Cardiac muscle cell (in vitro differentiated cells and primary cell): ENCODE results near the gene FAM9C. TPM values are rescaled to one million over a fixed set of nuclear protein-coding genes. Genes with fewer than 3 reads are reported as not detected.

Experiments used
- DNase-seq, 2 donors: peaks; one replicate each; pipeline versions ENCODE4 v3.0.0 to v3.0.0-alpha.2; 2010 to 2017; ENCODE audit warnings: low read depth in 1 of 2, low spot score in 1 of 2
- H3K27ac ChIP-seq: fragments of 200-600 bp; sonication (generic); 2 replicates; pipeline ENCODE4 v1.5.1; 2016
- H3K27me3 ChIP-seq: fragments of 200-600 bp; sonication (generic); 2 replicates; pipeline ENCODE4 v1.6.0; 2016; ENCODE audit warnings: control low read depth
- H3K36me3 ChIP-seq: fragments of 200-600 bp; sonication (generic); 2 replicates; pipeline ENCODE4 v1.5.1; 2016; ENCODE audit warnings: control low read depth
- H3K4me1 ChIP-seq: fragments of 200-600 bp; sonication (generic); 2 replicates; pipeline ENCODE4 v1.8.1; 2017; ENCODE audit warnings: low read depth, mild to moderate bottlenecking, mixed run types
- H3K4me3 ChIP-seq: fragments of 200-600 bp; sonication (generic); 2 replicates; pipeline ENCODE4 v1.5.1; 2016; ENCODE audit warnings: mild to moderate bottlenecking
- H3K9me3 ChIP-seq: fragments of 200-600 bp; sonication (generic); 2 replicates; pipeline ENCODE4 v1.5.1; 2017; ENCODE audit warnings: low read depth, mild to moderate bottlenecking, control low read depth
- CTCF ChIP-seq: IDR thresholded peaks from 2 replicates; pipeline ENCODE4 v1.5.1; 2012; ENCODE audit warnings: low read depth, mild to moderate bottlenecking, low read length
- polyA plus RNA-seq: library from polyadenylated mRNA; unstranded; fragments of >200 nt; fragmentation: Nextera tagmentation; extraction: Ambion mirVana; gene quantifications from 2 replicates; pipeline ENCODE4 v1.2.1, GENCODE V29; 2016
- total RNA-seq: library from RNA; depleted of rRNA; stranded (reverse); fragments of >200 nt; gene quantifications from 2 replicates; pipeline ENCODE4 v1.2.3, GENCODE V29; 2016

Gene FAM9C
- total and polyA plus RNA-seq, 2 experiments from 2014 or later, result not detected

- Histone ChIP-seq H3K9me3 (no peaks in the 10 kb centered on the region), H3K4me1 (no peaks in the 10 kb centered on the region), H3K36me3 (no peaks in the 10 kb centered on the region), H3K27me3 (no peaks in the 10 kb centered on the region), H3K4me3 (no peak overlapping the region), H3K27ac (no peak overlapping the region)
- DNase-seq, result no peak
- no peak for TF ChIP-seq CTCF
These were observed 5.7 kb upstream of the FAM9C start for GRCh38 chrX:13050151-13050550.

- Histone ChIP-seq H3K4me1 (no peaks in the 10 kb centered on the region), H3K36me3 (no peaks in the 10 kb centered on the region), H3K27ac (no peak overlapping the region), H3K9me3 (no peaks in the 10 kb centered on the region), H3K27me3 (no peaks in the 10 kb centered on the region), H3K4me3 (no peak overlapping the region)
- TF ChIP-seq CTCF, result no peak
- DNase-seq, result no peak
These were observed 3.9 kb upstream of the FAM9C start for GRCh38 chrX:13048280-13048679.

- H3K27ac ChIP-seq, result no peak overlapping the region
- H3K36me3 ChIP-seq, result no peaks in the 10 kb centered on the region
- no peaks in the 10 kb centered on the region for H3K27me3 ChIP-seq
- no peak overlapping the region for H3K4me3 ChIP-seq
- H3K4me1 ChIP-seq, result no peaks in the 10 kb centered on the region
- no peak for TF ChIP-seq CTCF
- no peaks in the 10 kb centered on the region for H3K9me3 ChIP-seq
- no peak for DNase-seq
These were observed 3.3 kb upstream of the FAM9C start for GRCh38 chrX:13047759-13048158.

GRCh38 chrX:13046141-13046855 is 1.9 kb upstream of the FAM9C start:
- TF ChIP-seq CTCF, result no peak
- no peaks in the 10 kb centered on the region for H3K27me3 ChIP-seq
- no peaks in the 10 kb centered on the region for H3K36me3 ChIP-seq
- no peak overlapping the region for H3K4me3 ChIP-seq
- no peak for DNase-seq
- no peaks in the 10 kb centered on the region for H3K9me3 ChIP-seq
- no peaks in the 10 kb centered on the region for H3K4me1 ChIP-seq
- H3K27ac ChIP-seq, result no peak overlapping the region

- Histone ChIP-seq H3K9me3 (no peaks in the 10 kb centered on the region), H3K27ac (no peak overlapping the region), H3K27me3 (no peaks in the 10 kb centered on the region), H3K4me3 (no peak overlapping the region), H3K36me3 (no peaks in the 10 kb centered on the region), H3K4me1 (no peaks in the 10 kb centered on the region)
- no peak for TF ChIP-seq CTCF
- no peak for DNase-seq
These were observed 482 bp downstream of the FAM9C start for GRCh38 chrX:13043938-13044337.
